A673 (cell line): ENCODE measurements around the gene FOXN1.

Experiments used
- CTCF ChIP-seq: fragments of 300-800, 200-600 bp; sonication (generic); conservative IDR thresholded peaks from 2 replicates; pipeline ENCODE4 v1.5.1; 2017; ENCODE audit warnings: low read depth, mild to moderate bottlenecking, antibody characterized with exemption, low read length, moderate library complexity, mixed read lengths
- EZH2 ChIP-seq: fragments of 200-600 bp; sonication (generic); IDR thresholded peaks from 2 replicates; pipeline ENCODE4 v1.6.1; 2017; ENCODE audit warnings: borderline replicate concordance, low read depth, mild to moderate bottlenecking, mixed read lengths, antibody characterized with exemption, low read length; ENCODE audit not compliant: poor library complexity, severe bottlenecking

- TF ChIP-seq CTCF (no peak), EZH2 (no peak)
Observed at GRCh38 chr17:28478712-28479615, 27.2 kb upstream of the FOXN1 start.
